Measurements from ENCODE around the gene CENPX. TPM values are rescaled to one million over a fixed set of nuclear protein-coding genes. Genes with fewer than 3 reads are reported as not detected.
A peak's percentile ranks its signal among the peaks of the same experiment; 100 is the strongest.

The CENPX gene
- polyA plus RNA-seq, 1 experiment = 57.0 TPM

GRCh38 chr17:82064433-82065192, 41.9 kb upstream of the CENPX start:
- Histone ChIP-seq H3K4me3 (ENCODE audit: low read depth, low read length) (peak overlapping the region; percentile 90), H3K27me3 (ENCODE audit: control insufficient read depth, insufficient read depth, low read length) (no peaks in the 10 kb centered on the region), H3K36me3 (ENCODE audit: control insufficient read depth, insufficient read depth, low read length) (peaks cover 30% of the 10 kb centered on the region)
- ChIA-PET POLR2A (no interaction called here), CTCF (interaction anchor here (0.8 to 1.5 kb wide), 2 partner anchors 28 to 90 kb away, joined by 3 read pairs; no protein-coding TSS in a partner anchor)
- DNase-seq (ENCODE audit: low read depth) = no peak
- no peak for TF ChIP-seq CTCF (IDR thresholded peaks at IDR 0.05; ENCODE audit: insufficient read depth, low read depth, low read length)

GRCh38 chr17:82063424-82064415, 41.0 kb upstream of the CENPX start:
- CTCF ChIA-PET = interaction anchor here (1.5 kb wide), 1 partner anchor 27 kb away, joined by 3 read pairs; no protein-coding TSS in a partner anchor
- Histone ChIP-seq H3K27me3 (ENCODE audit: control insufficient read depth, insufficient read depth, low read length) (no peaks in the 10 kb centered on the region), H3K36me3 (ENCODE audit: control insufficient read depth, insufficient read depth, low read length) (peaks cover 37% of the 10 kb centered on the region), H3K4me3 (ENCODE audit: low read depth, low read length) (no peak overlapping the region)
- no peak for TF ChIP-seq CTCF (IDR thresholded peaks at IDR 0.05; ENCODE audit: insufficient read depth, low read depth, low read length)
- POLR2A ChIA-PET = no interaction called here
- DNase-seq (ENCODE audit: low read depth) = no peak

- no peak overlapping the region for H3K4me3 ChIP-seq (ENCODE audit: low read depth, low read length)
- TF ChIP-seq CTCF (IDR thresholded peaks at IDR 0.05; ENCODE audit: insufficient read depth, low read depth, low read length) = no peak
- peaks cover 37% of the 10 kb centered on the region for H3K36me3 ChIP-seq (ENCODE audit: control insufficient read depth, insufficient read depth, low read length)
- ChIA-PET POLR2A (no interaction called here), CTCF (no interaction called here)
- H3K27me3 ChIP-seq (ENCODE audit: control insufficient read depth, insufficient read depth, low read length) = no peaks in the 10 kb centered on the region
- DNase-seq (ENCODE audit: low read depth) = no peak
Measured at GRCh38 chr17:82062984-82063368, 40.3 kb upstream of the CENPX start.

GRCh38 chr17:82062076-82062983, 39.7 kb upstream of the CENPX start:
- Histone ChIP-seq H3K4me3 (ENCODE audit: low read depth, low read length) (no peak overlapping the region), H3K36me3 (ENCODE audit: control insufficient read depth, insufficient read depth, low read length) (peaks cover 40% of the 10 kb centered on the region), H3K27me3 (ENCODE audit: control insufficient read depth, insufficient read depth, low read length) (no peaks in the 10 kb centered on the region)
- ChIA-PET CTCF (no interaction called here), POLR2A (no interaction called here)
- DNase-seq (ENCODE audit: low read depth) = no peak
- no peak for TF ChIP-seq CTCF (IDR thresholded peaks at IDR 0.05; ENCODE audit: insufficient read depth, low read depth, low read length)
